H1 (cell line): ENCODE data around the gene COIL.

Experiments
- EZH2 ChIP-seq: fragments of 200-600 bp; sonication (generic); IDR thresholded peaks from 2 replicates; pipeline ENCODE4 v1.7.1; 2012; ENCODE audit warnings: low read depth, mild to moderate bottlenecking, moderate library complexity, low read length, inconsistent platforms; ENCODE audit not compliant: severe bottlenecking
- RAD21 ChIP-seq, 2 experiments: IDR thresholded peaks in 1 of 2; conservative IDR thresholded peaks in 1 of 2; 2 replicates each; pipeline ENCODE4 v1.6.1; 2011; ENCODE audit warnings: low read depth in 2 of 2, low read length in 2 of 2, improper control_type of control experiment in 1 of 2, inconsistent platforms in 1 of 2, mild to moderate bottlenecking in 1 of 2, moderate library complexity in 1 of 2
- SP2 ChIP-seq: IDR thresholded peaks from 2 replicates; pipeline ENCODE4 v1.6.1; 2012; ENCODE audit warnings: mild to moderate bottlenecking, low read length, inconsistent platforms
- SUZ12 ChIP-seq: fragments of 200-600 bp; sonication (generic); IDR thresholded peaks from 2 replicates; pipeline ENCODE4 v1.6.1; 2012; ENCODE audit warnings: mild to moderate bottlenecking, inconsistent platforms, low read length, moderate library complexity, mixed read lengths
- TAF7 ChIP-seq: optimal IDR thresholded peaks from 2 replicates; pipeline ENCODE3; 2011; ENCODE audit warnings: low read depth, mild to moderate bottlenecking, inconsistent platforms, low read length, moderate library complexity, borderline replicate concordance
- TEAD4 ChIP-seq: IDR thresholded peaks from 2 replicates; pipeline ENCODE4 v1.6.1; 2012; ENCODE audit warnings: low read depth, low read length, inconsistent platforms, mixed read lengths
- TF ChIP-seq, protein P1 (sequence below), 3 experiments: IDR thresholded peaks; 1 replicate in 2 of 3; 2 replicates in 1 of 3; pipeline versions ENCODE4 v1.5.1 to v1.6.1; 2011; ENCODE audit warnings: low read length in 3 of 3, mild to moderate bottlenecking in 3 of 3, inconsistent platforms in 2 of 3, low read depth in 1 of 3, moderate library complexity in 1 of 3; ENCODE audit not compliant: insufficient read depth in 1 of 3; ENCODE audit errors: control extremely low read depth in 1 of 3

DNA sequence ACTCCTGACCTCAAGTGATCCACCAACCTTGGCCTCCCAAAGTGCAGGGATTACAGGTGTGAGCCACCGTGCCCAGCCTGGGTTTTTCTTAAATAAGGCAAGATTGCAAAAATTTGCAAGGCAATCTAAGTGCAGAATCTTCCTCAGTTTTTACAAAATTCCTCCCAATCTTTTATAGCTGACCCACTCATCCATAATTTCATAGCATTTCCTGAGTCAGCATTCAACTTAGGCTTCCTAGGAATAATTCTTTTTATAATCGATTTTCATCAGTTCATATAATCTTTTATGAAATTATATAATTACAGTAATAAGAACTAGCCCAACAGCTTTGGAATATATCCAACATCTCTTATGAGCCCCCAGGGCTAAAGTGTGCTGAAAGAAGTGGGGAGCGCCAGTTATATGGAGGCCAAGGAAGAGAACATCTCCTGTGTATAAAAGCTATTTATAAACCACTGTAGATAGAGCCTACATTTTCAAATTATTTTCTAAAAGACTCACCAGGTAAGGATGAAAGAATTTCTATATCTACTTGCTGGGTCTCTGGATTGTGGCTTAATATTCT lies 14.8 kb downstream of the COIL start:
- TF ChIP-seq EZH2 (no peak), TAF7 (no peak), TEAD4 (no peak), SUZ12 (no peak), RAD21 (IDR thresholded peaks at IDR 0.05 in 1 of 2, conservative IDR thresholded peaks at IDR 0.05 in 1 of 2; ENCODE audit: low read depth in 2 of 2, low read length in 2 of 2) (no peak), SP2 (no peak)
- TF ChIP-seq, protein P1, sequence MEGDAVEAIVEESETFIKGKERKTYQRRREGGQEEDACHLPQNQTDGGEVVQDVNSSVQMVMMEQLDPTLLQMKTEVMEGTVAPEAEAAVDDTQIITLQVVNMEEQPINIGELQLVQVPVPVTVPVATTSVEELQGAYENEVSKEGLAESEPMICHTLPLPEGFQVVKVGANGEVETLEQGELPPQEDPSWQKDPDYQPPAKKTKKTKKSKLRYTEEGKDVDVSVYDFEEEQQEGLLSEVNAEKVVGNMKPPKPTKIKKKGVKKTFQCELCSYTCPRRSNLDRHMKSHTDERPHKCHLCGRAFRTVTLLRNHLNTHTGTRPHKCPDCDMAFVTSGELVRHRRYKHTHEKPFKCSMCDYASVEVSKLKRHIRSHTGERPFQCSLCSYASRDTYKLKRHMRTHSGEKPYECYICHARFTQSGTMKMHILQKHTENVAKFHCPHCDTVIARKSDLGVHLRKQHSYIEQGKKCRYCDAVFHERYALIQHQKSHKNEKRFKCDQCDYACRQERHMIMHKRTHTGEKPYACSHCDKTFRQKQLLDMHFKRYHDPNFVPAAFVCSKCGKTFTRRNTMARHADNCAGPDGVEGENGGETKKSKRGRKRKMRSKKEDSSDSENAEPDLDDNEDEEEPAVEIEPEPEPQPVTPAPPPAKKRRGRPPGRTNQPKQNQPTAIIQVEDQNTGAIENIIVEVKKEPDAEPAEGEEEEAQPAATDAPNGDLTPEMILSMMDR (IDR thresholded peaks at IDR 0.05; ENCODE audit: control extremely low read depth in 1 of 3, insufficient read depth in 1 of 3, low read depth in 1 of 3, low read length in 3 of 3) = no peak
